Cardiac muscle cell (in vitro differentiated cells and primary cell): ENCODE data around the gene NR3C1. TPM values are rescaled to one million over a fixed set of nuclear protein-coding genes. Genes with fewer than 3 reads are reported as not detected.
"Not testable (repeated sequence)": the region's sequence is repeated elsewhere in the genome, so short reads cannot be mapped to it uniquely, and the experiment has no call there.

Experiments
- DNase-seq, 2 donors: peaks; one replicate each; pipeline versions ENCODE4 v3.0.0 to v3.0.0-alpha.2; 2010 to 2017; ENCODE audit warnings: low read depth in 1 of 2, low spot score in 1 of 2
- H3K27ac ChIP-seq: fragments of 200-600 bp; sonication (generic); 2 replicates; pipeline ENCODE4 v1.5.1; 2016
- H3K27me3 ChIP-seq: fragments of 200-600 bp; sonication (generic); 2 replicates; pipeline ENCODE4 v1.6.0; 2016; ENCODE audit warnings: control low read depth
- H3K36me3 ChIP-seq: fragments of 200-600 bp; sonication (generic); 2 replicates; pipeline ENCODE4 v1.5.1; 2016; ENCODE audit warnings: control low read depth
- H3K4me1 ChIP-seq: fragments of 200-600 bp; sonication (generic); 2 replicates; pipeline ENCODE4 v1.8.1; 2017; ENCODE audit warnings: low read depth, mild to moderate bottlenecking, mixed run types
- H3K4me3 ChIP-seq: fragments of 200-600 bp; sonication (generic); 2 replicates; pipeline ENCODE4 v1.5.1; 2016; ENCODE audit warnings: mild to moderate bottlenecking
- H3K9me3 ChIP-seq: fragments of 200-600 bp; sonication (generic); 2 replicates; pipeline ENCODE4 v1.5.1; 2017; ENCODE audit warnings: low read depth, mild to moderate bottlenecking, control low read depth
- polyA plus RNA-seq: library from polyadenylated mRNA; unstranded; fragments of >200 nt; fragmentation: Nextera tagmentation; extraction: Ambion mirVana; gene quantifications from 2 replicates; pipeline ENCODE4 v1.2.1, GENCODE V29; 2016
- total RNA-seq: library from RNA; depleted of rRNA; stranded (reverse); fragments of >200 nt; gene quantifications from 2 replicates; pipeline ENCODE4 v1.2.3, GENCODE V29; 2016
- TF ChIP-seq, protein P1 (sequence below): IDR thresholded peaks from 2 replicates; pipeline ENCODE4 v1.5.1; 2012; ENCODE audit warnings: low read depth, mild to moderate bottlenecking, low read length

Gene NR3C1
- total and polyA plus RNA-seq, 2 experiments from 2014 or later, result 9.4 to 9.7 TPM

DNA sequence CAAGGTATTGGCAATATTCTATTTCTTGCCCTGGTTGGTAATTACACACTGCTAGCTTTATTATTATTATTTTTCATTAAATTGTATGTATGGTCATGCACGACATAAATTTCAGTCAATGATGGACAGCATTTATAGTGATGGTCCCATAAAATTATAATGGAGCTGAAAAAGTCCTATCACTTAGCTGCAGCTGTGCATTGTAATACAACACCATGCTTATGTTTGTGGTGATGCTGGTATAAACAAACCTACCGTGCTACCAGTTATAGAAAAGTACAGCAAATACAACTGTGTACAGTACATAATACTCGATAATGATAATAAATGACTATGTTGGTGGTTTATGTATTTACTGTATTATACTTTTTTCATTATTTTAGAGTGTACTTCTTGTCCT is 65.5 kb downstream of the NR3C1 start:
- Histone ChIP-seq H3K4me1 (no peaks in the 10 kb centered on the region), H3K36me3 (no peaks in the 10 kb centered on the region), H3K27me3 (no peaks in the 10 kb centered on the region), H3K4me3 (no peak overlapping the region), H3K27ac (no peak overlapping the region), H3K9me3 (no peaks in the 10 kb centered on the region)
- DNase-seq, result no peak
- TF ChIP-seq, protein P1, sequence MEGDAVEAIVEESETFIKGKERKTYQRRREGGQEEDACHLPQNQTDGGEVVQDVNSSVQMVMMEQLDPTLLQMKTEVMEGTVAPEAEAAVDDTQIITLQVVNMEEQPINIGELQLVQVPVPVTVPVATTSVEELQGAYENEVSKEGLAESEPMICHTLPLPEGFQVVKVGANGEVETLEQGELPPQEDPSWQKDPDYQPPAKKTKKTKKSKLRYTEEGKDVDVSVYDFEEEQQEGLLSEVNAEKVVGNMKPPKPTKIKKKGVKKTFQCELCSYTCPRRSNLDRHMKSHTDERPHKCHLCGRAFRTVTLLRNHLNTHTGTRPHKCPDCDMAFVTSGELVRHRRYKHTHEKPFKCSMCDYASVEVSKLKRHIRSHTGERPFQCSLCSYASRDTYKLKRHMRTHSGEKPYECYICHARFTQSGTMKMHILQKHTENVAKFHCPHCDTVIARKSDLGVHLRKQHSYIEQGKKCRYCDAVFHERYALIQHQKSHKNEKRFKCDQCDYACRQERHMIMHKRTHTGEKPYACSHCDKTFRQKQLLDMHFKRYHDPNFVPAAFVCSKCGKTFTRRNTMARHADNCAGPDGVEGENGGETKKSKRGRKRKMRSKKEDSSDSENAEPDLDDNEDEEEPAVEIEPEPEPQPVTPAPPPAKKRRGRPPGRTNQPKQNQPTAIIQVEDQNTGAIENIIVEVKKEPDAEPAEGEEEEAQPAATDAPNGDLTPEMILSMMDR, result no peak

DNA sequence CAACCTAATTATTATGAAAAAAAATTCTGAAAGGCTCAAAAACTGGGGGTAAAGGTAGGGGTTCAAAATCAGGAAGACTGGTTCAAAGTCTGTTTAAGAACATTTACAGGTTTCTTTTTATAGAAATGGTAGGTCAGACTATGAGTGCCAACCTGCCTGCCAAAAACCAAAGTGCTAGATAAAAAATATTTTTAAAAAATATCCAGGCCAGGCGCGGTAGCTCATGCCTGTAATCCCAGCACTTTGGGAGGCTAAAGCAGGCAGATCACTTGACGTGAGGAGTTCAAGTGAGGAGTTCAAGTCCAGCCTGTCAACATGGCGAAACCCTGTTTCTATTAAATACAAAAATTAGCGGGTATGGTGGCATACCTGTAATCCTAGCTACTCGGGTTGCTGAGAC is 67.0 kb downstream of the NR3C1 start:
- Histone ChIP-seq H3K9me3 (no peaks in the 10 kb centered on the region), H3K27ac (no peak overlapping the region)
- TF ChIP-seq, protein P1, result no peak

DNA sequence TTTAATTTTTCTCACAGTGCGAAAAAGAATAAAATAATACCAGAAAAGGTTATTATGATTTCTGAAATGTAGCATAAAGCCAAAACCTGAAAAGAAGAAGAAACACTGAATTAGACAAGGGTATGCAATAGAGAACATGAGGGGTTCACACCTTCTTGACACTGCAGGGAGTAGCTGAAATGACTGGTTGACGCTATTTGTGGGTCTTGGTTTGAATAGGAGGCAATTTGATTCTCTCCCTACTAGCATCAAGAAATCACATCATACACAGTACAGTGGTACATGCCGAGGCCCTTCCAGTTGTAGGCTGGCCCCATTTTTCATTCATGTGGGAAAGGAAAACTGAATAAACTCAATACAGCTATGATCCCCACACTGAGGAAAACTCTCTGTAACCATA is 68.6 kb downstream of the NR3C1 start:
- no peak for DNase-seq
- no peaks in the 10 kb centered on the region for H3K36me3 ChIP-seq
- no peaks in the 10 kb centered on the region for H3K4me1 ChIP-seq
- H3K27ac ChIP-seq, result no peak overlapping the region
- no peaks in the 10 kb centered on the region for H3K27me3 ChIP-seq
- TF ChIP-seq, protein P1, result no peak
- H3K4me3 ChIP-seq, result no peak overlapping the region
- no peaks in the 10 kb centered on the region for H3K9me3 ChIP-seq

More for the DNA sequence above, 67.0 kb downstream of the NR3C1 start:
- Histone ChIP-seq H3K27me3 (no peaks in the 10 kb centered on the region), H3K4me1 (no peaks in the 10 kb centered on the region), H3K4me3 (no peak overlapping the region), H3K36me3 (no peaks in the 10 kb centered on the region)
- DNase-seq, result no peak

DNA sequence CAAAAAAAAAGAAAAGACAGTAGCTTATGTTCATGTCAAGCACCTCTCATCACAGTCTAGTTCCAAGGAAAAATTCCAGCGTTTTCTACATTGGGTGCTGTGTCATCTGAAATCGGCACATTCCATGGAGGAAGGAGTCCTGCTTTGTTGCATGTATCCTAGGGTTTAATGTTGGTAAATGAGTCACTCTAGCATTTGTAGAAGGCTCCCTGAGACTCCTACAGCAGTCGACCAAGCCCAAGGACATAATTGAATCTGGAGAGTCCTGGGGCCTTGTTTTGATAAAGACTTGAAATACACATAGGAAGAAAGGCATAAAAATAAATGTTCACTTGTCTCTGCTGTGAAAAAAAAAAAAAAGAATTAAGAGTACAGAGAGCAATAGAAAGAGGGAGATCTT is 69.1 kb downstream of the NR3C1 start:
- not testable (repeated sequence) for H3K27ac ChIP-seq, H3K27me3 ChIP-seq, H3K4me3 ChIP-seq, H3K9me3 ChIP-seq, H3K4me1 ChIP-seq, H3K36me3 ChIP-seq, DNase-seq

DNA sequence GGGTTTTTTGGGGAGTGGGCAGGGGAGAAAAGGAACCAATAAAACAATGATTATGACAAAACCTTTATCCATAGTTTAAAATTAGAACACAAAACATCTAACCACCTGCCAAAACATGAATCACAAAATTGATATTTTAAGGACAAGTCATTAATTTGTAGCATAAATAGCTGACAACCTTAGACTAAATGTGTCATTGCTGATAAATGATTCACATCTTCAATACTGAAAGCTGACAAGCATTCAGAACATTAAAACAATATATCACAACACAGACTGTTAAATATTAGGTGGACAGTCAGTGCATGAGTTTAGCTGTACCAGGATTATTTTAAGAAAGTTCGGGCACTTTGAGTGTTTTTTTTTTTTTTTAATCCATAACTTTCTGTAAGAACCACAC is 71.5 kb downstream of the NR3C1 start:
- DNase-seq, result no peak
- no peaks in the 10 kb centered on the region for H3K9me3 ChIP-seq
- no peaks in the 10 kb centered on the region for H3K27me3 ChIP-seq
- H3K4me3 ChIP-seq, result no peak overlapping the region
- TF ChIP-seq, protein P1, result no peak
- no peak overlapping the region for H3K27ac ChIP-seq
- no peaks in the 10 kb centered on the region for H3K4me1 ChIP-seq
- H3K36me3 ChIP-seq, result no peaks in the 10 kb centered on the region

DNA sequence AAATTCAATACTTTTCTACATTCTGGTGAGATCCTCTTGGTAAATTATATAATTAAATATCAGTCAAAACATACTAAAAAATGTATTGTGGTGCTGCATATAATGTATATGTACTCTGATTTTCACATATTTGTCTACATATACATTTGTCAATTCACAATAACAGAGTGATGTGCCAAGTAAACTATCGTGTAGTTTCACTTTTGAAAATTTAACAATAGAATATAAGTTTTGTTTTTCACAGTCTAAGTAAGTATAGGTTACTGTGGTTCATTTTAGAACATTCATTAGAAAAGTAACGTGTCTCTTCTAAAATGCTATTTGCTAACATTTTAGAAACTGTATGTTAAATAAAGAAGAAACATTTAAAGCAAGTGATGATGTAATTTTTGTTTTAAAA is 73.6 kb downstream of the NR3C1 start:
- H3K36me3 ChIP-seq, result no peaks in the 10 kb centered on the region
- no peak overlapping the region for H3K27ac ChIP-seq
- H3K27me3 ChIP-seq, result no peaks in the 10 kb centered on the region
- TF ChIP-seq, protein P1, result no peak
- H3K4me3 ChIP-seq, result no peak overlapping the region
- no peaks in the 10 kb centered on the region for H3K4me1 ChIP-seq
- no peak for DNase-seq
- H3K9me3 ChIP-seq, result no peaks in the 10 kb centered on the region
